Loucy (cell line): ENCODE results near the gene CLSTN2.

ENCODE experiments used
- H2AFZ ChIP-seq: fragments of 200-600 bp; sonication (generic); 2 replicates; pipeline ENCODE4 v1.6.0; 2016; ENCODE audit warnings: antibody characterized with exemption, mild to moderate bottlenecking, low read length, moderate library complexity
- H3F3A ChIP-seq: fragments of 200-600 bp; 2 replicates; pipeline ENCODE4 v1.6.0; 2016; ENCODE audit warnings: antibody characterized with exemption, low read depth, mild to moderate bottlenecking
- H3K27me3 ChIP-seq: fragments of 200-600 bp; sonication (generic); 2 replicates; pipeline ENCODE4 v1.6.1; 2014; ENCODE audit warnings: low read length, mild to moderate bottlenecking; ENCODE audit not compliant: insufficient read depth, poor library complexity, severe bottlenecking
- H3K36me3 ChIP-seq: fragments of 200-600 bp; sonication (generic); 2 replicates; pipeline ENCODE4 v1.6.1; 2016; ENCODE audit warnings: low read length; ENCODE audit not compliant: insufficient read depth
- H3K4me1 ChIP-seq: fragments of 200-600 bp; sonication (generic); 2 replicates; pipeline ENCODE4 v1.5.1; 2014; ENCODE audit warnings: low read length, mild to moderate bottlenecking; ENCODE audit not compliant: insufficient read depth, poor library complexity, severe bottlenecking
- H3K4me2 ChIP-seq: fragments of 200-600 bp; sonication (generic); 2 replicates; pipeline ENCODE4 v1.6.0; 2014; ENCODE audit warnings: antibody characterized with exemption, low read length, low read depth, mild to moderate bottlenecking; ENCODE audit not compliant: poor library complexity, severe bottlenecking
- H3K4me3 ChIP-seq: fragments of 200-600 bp; sonication (generic); 2 replicates; pipeline ENCODE4 v1.5.1; 2014; ENCODE audit warnings: low read length, mild to moderate bottlenecking, mixed read lengths; ENCODE audit not compliant: poor library complexity, severe bottlenecking
- H3K79me2 ChIP-seq: fragments of 200-600 bp; sonication (generic); 2 replicates; pipeline ENCODE4 v1.6.1; 2014; ENCODE audit warnings: low read length; ENCODE audit not compliant: insufficient read depth
- H3K9ac ChIP-seq: fragments of 200-600 bp; sonication (generic); 2 replicates; pipeline ENCODE4 v1.6.0; 2014; ENCODE audit warnings: mild to moderate bottlenecking, low read depth, low read length, moderate library complexity; ENCODE audit not compliant: poor library complexity, severe bottlenecking
- H3K9me2 ChIP-seq: fragments of 200-600 bp; sonication (generic); replicated peaks from 2 replicates; pipeline ENCODE4 v1.6.1; 2016; ENCODE audit warnings: low read depth, low read length, mixed read lengths
- H3K9me3 ChIP-seq: fragments of 200-600 bp; sonication (generic); 2 replicates; pipeline ENCODE4 v1.6.1; 2014; ENCODE audit warnings: mild to moderate bottlenecking, antibody characterized with exemption, low read length, low read depth; ENCODE audit not compliant: insufficient read depth
- H4K20me1 ChIP-seq: fragments of 200-600 bp; sonication (generic); 2 replicates; pipeline ENCODE4 v1.6.0; 2014; ENCODE audit warnings: antibody characterized with exemption, low read length, mild to moderate bottlenecking; ENCODE audit not compliant: insufficient read depth, poor library complexity, severe bottlenecking
- CTCF ChIP-seq: fragments of 200-600 bp; sonication (generic); conservative IDR thresholded peaks from 2 replicates; pipeline ENCODE4 v1.5.1; 2014; ENCODE audit warnings: mild to moderate bottlenecking, antibody characterized with exemption, low read length
- EZH2phosphoT487 ChIP-seq: fragments of 200-600 bp; IDR thresholded peaks from 2 replicates; pipeline ENCODE4 v1.6.1; 2018; ENCODE audit warnings: antibody characterized with exemption, mild to moderate bottlenecking, moderate library complexity, borderline replicate concordance

Gene CLSTN2

GRCh38 chr3:140430494-140430893, 495.5 kb downstream of the CLSTN2 start:
- no peak overlapping the region for H3K4me3 ChIP-seq
- no peaks in the 10 kb centered on the region for H3K4me1 ChIP-seq
- H3F3A ChIP-seq = no peaks in the 10 kb centered on the region
- no peaks in the 10 kb centered on the region for H3K27me3 ChIP-seq
- no peaks in the 10 kb centered on the region for H3K9me3 ChIP-seq
- H3K36me3 ChIP-seq = no peaks in the 10 kb centered on the region
- no peak overlapping the region for H3K9ac ChIP-seq
- H2AFZ ChIP-seq = no peak overlapping the region
- H4K20me1 ChIP-seq = no peaks in the 10 kb centered on the region
- no peaks in the 10 kb centered on the region for H3K79me2 ChIP-seq
- TF ChIP-seq CTCF (no peak), EZH2phosphoT487 (no peak)
- H3K9me2 ChIP-seq = no peaks in the 10 kb centered on the region
- no peak overlapping the region for H3K4me2 ChIP-seq

- no peaks in the 10 kb centered on the region for H3K9me2 ChIP-seq
- no peaks in the 10 kb centered on the region for H3K27me3 ChIP-seq
- H3K4me1 ChIP-seq = no peaks in the 10 kb centered on the region
- TF ChIP-seq EZH2phosphoT487 = no peak
- TF ChIP-seq CTCF = no peak
- H4K20me1 ChIP-seq = no peaks in the 10 kb centered on the region
- H2AFZ ChIP-seq = no peak overlapping the region
- H3K4me2 ChIP-seq = no peak overlapping the region
- H3F3A ChIP-seq = no peaks in the 10 kb centered on the region
- no peaks in the 10 kb centered on the region for H3K9me3 ChIP-seq
- H3K9ac ChIP-seq = no peak overlapping the region
- no peak overlapping the region for H3K4me3 ChIP-seq
- H3K36me3 ChIP-seq = no peaks in the 10 kb centered on the region
- no peaks in the 10 kb centered on the region for H3K79me2 ChIP-seq
These were observed 497.3 kb downstream of the CLSTN2 start for GRCh38 chr3:140432229-140432669.

GRCh38 chr3:140433431-140433830, 498.4 kb downstream of the CLSTN2 start:
- H4K20me1 ChIP-seq = no peaks in the 10 kb centered on the region
- no peak overlapping the region for H3K9ac ChIP-seq
- no peaks in the 10 kb centered on the region for H3K36me3 ChIP-seq
- no peaks in the 10 kb centered on the region for H3K9me3 ChIP-seq
- H3K27me3 ChIP-seq = no peaks in the 10 kb centered on the region
- TF ChIP-seq EZH2phosphoT487 (no peak), CTCF (no peak)
- no peak overlapping the region for H3K4me2 ChIP-seq
- H3K4me3 ChIP-seq = no peak overlapping the region
- H2AFZ ChIP-seq = no peak overlapping the region
- H3K79me2 ChIP-seq = no peaks in the 10 kb centered on the region
- H3K4me1 ChIP-seq = no peaks in the 10 kb centered on the region
- H3K9me2 ChIP-seq = no peaks in the 10 kb centered on the region
- H3F3A ChIP-seq = no peaks in the 10 kb centered on the region
